ENCODE data around the gene MRFAP1L1.

Gene MRFAP1L1

DNA sequence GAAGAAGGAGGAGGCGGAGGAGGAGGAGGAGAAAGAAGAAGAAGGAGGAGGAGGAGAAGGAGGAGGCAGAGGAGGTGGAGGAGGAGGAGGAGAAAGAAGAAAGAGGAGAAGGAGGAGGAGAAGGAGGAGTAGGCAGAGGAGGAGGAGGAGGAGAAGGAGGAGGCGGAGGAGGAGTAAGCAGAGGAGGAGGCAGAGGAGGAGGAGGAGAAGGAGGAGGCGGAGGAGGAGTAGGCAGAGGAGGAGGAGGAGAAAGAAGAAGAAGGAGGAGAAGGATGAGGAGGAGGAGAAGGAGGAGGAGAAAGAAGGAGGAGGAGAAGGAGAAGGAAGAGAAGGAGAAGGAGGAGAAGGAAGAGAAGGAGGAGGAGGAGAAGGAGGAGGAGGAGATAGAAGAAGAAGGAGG is 49.2 kb downstream of the MRFAP1L1 start:
- no peak for DNase-seq (ENCODE audit: low read depth)

DNA sequence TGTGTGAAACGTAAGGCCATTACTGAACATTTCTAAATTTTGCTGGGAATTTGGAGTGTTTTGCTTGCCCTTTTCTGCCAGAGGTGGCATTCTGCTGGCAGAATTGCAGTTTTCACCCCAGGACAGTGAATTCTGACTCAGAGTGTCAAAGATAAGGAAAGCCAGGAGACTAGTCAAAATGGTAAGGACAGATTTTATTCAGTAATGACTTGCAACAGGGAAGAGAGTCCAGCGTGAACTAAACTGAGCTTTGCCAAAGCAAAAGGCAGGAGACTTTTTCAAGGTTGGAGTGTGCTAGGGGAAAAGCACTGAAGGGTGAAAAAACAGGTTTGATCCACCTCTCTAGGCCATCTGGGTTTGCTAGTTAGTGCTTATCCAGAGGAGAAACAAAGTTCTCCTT is 49.8 kb downstream of the MRFAP1L1 start:
- no peak for DNase-seq (ENCODE audit: low read depth)

GRCh38 chr4:6658597-6659075 is 51.0 kb downstream of the MRFAP1L1 start:
- DNase-seq (ENCODE audit: low read depth), result peak; percentile 43

DNA sequence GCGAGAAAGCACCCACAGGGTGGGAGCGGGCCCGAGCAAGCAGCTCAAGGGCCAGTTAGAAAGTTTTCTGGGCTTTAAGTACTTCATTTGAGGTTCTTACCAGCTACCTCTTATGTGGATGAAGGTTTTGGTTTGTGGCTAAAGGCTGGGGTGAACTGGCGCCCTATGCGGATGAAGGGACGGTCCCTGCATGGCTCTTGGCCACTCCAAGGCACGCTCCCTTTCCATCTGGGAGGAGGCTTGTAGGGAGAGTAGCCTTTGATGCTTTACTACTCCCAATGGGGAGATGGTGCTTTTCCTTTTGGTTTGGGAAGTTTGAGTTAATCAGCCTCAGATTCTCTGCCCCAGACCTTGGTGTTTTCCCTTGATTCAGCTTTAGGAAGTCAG is 51.5 kb downstream of the MRFAP1L1 start:
- DNase-seq (ENCODE audit: low read depth), result no peak

Measured in stimulated activated CD4-positive, alpha-beta T cell treated with anti-CD3 and anti-CD28 coated beads, Interleukin-2, amount 100 ng/mL, for 4 hours (primary cell).